GM19468 (cell line): ENCODE results near the gene CHID1.

ENCODE experiments used
- ATAC-seq: cut with Tn5 transposase; IDR thresholded peaks from one replicate; pipeline ENCODE4 v1.9.1; 2021; ENCODE audit warnings: mild to moderate bottlenecking, moderate library complexity, moderate number of reproducible peaks; ENCODE audit not compliant: unreplicated experiment; ENCODE audit errors: extremely low read depth

CHID1 gene

GRCh38 chr11:828506-829175, 82.0 kb downstream of the CHID1 start:
- ATAC-seq, result no peak

- no peak for ATAC-seq
Measured at GRCh38 chr11:827897-828192, 82.8 kb downstream of the CHID1 start, which contains the start of gene CRACR2B. CRACR2B (plus strand) TSS chr11:827919; CDS start chr11:828608, 689 bp downstream.

- no peak for ATAC-seq
Measured at GRCh38 chr11:827146-827896, 83.3 kb downstream of the CHID1 start.

- ATAC-seq, result no peak
Measured at GRCh38 chr11:826836-827145, 83.8 kb downstream of the CHID1 start.

- ATAC-seq, result no peak
Measured at GRCh38 chr11:826227-826621, 84.4 kb downstream of the CHID1 start.

GRCh38 chr11:825366-826226, 85.0 kb downstream of the CHID1 start:
- ATAC-seq, result no peak

GRCh38 chr11:824942-825341, 85.7 kb downstream of the CHID1 start:
- ATAC-seq, result no peak

- no peak for ATAC-seq
Measured at GRCh38 chr11:824292-824880, 86.2 kb downstream of the CHID1 start.

GRCh38 chr11:823441-824291, 86.9 kb downstream of the CHID1 start:
- no peak for ATAC-seq

GRCh38 chr11:821512-822371, 88.9 kb downstream of the CHID1 start:
- ATAC-seq, result no peak

- ATAC-seq, result no peak
Measured at GRCh38 chr11:820655-821511, 89.7 kb downstream of the CHID1 start.

GRCh38 chr11:819943-820649, 90.5 kb downstream of the CHID1 start:
- ATAC-seq, result no peak

- no peak for ATAC-seq
Measured at GRCh38 chr11:819129-819931, 91.3 kb downstream of the CHID1 start.

- no peak for ATAC-seq
Measured at GRCh38 chr11:818396-819128, 92.0 kb downstream of the CHID1 start, which contains the start of gene PNPLA2. PNPLA2 (plus strand) TSS chr11:818914; CDS start chr11:819719, 805 bp downstream.
